DMS 273 (cell line): ENCODE results near the gene GAB3.
A peak's percentile ranks its signal among the peaks of the same experiment; 100 is the strongest.

Experiments used
- DNase-seq: peaks from one replicate; lab custom pipeline; 2025; ENCODE audit not compliant: unreplicated experiment; lab: John Stamatoyannopoulos, UW

Gene GAB3

GRCh38 chrX:154751203-154751668 lies 359 bp upstream of the GAB3 start:
- DNase-seq = peak; percentile 65

- DNase-seq = peak; percentile 61
Measured at GRCh38 chrX:154749856-154750255, 1.0 kb downstream of the GAB3 start.

GRCh38 chrX:154748712-154749339 lies 2.1 kb downstream of the GAB3 start:
- peak; percentile 91 for DNase-seq

DNA sequence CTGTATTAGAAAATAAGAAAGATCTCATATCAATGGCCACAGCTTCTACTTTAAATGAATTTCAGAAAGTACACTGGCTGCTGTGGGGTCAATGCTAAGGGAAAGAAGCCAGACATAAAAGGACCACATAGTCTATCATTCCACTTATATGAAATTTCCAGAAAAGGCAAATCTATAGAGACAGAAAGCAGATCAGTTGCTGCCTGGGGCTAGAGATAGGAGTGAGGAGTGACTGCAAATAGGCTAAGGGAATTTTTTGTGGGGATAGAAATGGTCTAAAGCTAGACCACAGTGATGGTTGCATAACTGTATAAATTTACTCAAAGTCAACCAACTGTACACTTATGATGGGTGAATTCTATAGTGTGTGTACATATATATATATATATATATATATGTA lies 8.3 kb downstream of the GAB3 start:
- no peak for DNase-seq

DNA sequence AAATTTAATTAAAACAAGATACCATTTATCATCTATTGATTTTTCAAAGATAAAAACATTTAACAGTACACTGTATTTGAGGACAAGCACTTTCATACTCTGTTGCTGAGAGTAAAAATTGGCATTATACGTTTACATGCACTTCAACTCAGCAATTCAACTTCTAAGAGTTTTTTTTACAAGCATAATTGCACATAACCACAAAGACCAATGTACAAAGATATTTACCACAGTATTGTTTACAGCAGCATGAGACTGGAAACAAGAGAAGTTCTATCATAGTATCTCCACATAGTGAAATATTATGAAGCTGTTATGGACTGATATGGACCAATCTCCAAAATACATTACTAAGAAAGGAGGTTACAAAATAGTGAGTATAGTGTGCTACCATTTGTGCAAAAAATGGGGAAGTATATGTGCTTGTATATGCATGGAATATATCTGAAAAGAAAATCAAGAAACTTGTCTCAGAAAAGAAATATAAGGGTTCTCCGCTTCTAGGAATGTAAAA lies 10.9 kb downstream of the GAB3 start:
- no peak for DNase-seq

DNA sequence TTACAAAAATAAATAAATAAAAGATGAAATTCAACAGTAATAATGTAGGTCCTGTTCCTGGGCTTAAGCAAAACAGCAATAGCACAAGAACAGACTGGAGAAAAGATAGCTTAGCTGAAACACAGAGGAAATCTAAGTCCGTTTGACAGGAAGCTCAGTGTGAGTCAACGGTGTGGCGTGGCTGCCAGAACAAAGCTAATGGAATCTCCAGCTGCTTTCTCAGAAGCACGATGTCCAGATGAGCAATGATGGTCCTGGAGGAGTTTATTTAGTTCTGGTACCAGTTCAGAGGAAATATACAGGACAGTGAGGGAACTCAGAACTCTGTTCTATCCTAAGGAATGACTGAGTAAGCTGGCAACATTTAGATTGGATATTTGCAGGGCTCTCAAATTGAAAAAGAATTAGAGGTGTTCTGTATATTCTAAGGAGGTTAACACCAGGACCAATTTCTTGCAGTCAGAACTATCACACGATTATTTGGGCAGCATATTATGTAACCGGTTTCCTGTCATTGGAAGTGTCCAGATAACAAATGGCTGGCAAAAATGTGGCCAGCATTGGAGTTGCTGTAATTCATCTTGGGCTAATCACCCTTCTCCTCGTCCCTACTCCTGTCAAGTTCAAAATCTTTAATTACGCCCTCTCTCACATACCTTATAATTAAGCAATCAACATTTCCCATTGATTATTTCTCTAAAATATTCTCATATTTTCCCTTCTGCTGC lies 12.7 kb downstream of the GAB3 start:
- no peak for DNase-seq

GRCh38 chrX:154737136-154737535 lies 13.7 kb downstream of the GAB3 start:
- DNase-seq = no peak

DNA sequence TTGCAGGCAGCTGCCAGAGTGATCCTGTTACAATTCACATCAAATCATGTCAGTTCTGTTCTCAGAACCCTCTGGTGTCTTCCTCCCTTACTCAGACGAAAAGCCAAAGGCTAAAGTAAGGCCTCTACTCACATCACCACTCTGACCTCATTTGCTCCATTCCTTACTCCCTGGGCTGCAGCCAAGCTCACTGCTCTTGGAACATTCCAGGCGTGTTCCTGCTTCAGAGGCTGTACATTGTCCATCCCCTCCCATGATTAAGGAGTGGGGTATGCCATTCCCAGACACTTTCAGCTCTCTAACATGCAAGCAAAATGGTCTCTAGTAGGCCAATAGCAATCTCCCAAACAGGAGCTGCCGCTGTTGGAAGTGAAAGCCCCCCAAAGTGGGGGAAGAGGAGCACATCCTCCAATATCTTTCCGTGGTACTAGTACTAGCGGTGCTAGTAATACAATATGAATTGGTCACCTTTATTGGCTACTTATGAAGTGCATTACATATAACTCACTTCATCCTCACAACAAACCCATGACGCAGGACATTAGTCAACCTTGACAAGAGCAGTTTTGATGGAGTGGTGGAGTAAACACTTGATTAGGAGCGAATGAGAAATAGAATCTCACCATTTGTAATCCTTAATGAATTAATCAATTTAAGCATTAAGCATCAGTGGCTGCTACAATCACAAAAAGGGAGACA lies 15.0 kb downstream of the GAB3 start:
- no peak for DNase-seq

DNA sequence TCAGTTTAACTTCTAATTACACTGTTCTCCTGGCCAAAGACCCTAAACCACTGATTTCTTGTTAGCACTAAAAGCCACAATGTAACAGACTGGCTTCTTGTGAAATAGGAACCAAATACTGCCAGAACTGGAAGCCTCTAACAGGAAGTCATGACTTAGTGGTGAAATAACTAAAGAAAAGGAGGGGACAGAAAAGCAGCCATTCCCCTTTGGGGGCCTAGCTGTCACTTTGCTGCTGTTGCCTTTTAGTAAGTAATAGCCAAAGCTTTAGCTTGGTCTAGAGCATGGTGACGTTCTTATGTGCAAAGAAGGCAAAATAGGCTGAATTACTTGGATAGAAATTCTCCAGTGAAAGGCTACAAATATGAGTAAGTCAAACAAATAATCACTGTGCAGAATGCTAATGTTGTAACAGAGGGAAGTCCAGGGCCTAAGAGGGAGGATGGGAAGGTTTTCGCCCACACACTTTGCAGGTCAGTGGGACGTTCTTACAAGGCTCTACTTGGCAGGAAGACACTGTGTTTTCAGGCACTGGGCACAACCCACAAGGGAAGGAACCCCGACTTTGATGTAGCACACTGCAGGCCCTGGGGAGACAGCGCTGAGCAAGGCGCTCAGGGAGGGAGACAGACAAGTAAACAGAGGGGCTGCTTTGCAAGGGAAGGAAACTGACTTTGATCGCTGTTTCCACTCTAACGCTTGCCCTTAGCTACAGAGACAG lies 16.7 kb downstream of the GAB3 start:
- DNase-seq = no peak

- no peak for DNase-seq
Measured at GRCh38 chrX:154733066-154733425, 17.8 kb downstream of the GAB3 start.

DNA sequence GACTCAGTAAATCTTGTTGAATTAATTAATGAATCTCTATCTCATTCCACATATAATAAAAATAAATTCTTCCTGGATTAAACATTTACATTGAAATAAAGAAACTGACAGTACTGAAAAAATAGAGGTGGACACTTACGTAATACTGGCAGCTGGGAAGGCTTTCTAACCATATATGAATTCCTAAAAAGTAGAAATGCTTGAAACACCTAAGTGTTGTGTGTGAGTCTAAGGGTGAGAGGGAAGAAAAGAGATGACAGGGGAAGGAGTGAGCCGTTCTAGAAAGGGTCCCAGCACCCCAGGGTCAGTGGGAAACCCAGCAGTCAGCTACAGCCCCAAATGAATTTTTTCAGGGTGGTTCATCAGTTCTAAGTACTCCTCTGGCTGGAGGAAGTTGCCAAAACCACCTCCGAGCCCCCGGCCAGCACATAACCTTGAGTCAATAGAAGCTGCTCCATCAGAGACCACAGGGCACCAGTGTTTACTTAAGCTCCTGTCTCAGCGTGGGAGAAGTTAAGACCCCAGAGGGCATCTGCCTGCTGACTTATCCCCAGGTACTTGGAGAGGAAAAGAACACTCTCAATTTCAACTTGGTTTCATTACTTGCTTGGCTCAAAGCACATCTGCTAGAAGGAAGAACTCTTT lies 18.3 kb downstream of the GAB3 start:
- DNase-seq = no peak

DNA sequence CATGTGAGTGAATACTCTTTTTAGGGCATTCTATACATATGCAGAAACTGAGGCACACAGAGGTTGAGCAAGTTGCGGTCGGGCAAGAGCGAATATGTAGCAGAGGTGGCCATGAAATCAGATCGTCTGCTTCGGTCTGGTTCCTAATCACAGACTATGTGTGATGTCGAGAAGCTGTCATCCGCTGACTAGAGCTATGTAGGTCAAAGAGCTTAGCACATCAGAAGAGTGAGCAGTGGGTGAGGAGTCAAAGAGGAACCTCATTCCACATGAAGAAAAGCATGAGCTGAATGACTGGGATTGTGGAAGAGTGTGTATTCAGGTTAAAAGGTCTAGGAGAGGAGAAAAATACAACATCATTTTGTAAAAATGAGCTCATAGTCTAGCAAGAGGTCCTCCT lies 19.0 kb downstream of the GAB3 start:
- DNase-seq = no peak

- no peak for DNase-seq
Measured at GRCh38 chrX:154731184-154731583, 19.7 kb downstream of the GAB3 start.

DNA sequence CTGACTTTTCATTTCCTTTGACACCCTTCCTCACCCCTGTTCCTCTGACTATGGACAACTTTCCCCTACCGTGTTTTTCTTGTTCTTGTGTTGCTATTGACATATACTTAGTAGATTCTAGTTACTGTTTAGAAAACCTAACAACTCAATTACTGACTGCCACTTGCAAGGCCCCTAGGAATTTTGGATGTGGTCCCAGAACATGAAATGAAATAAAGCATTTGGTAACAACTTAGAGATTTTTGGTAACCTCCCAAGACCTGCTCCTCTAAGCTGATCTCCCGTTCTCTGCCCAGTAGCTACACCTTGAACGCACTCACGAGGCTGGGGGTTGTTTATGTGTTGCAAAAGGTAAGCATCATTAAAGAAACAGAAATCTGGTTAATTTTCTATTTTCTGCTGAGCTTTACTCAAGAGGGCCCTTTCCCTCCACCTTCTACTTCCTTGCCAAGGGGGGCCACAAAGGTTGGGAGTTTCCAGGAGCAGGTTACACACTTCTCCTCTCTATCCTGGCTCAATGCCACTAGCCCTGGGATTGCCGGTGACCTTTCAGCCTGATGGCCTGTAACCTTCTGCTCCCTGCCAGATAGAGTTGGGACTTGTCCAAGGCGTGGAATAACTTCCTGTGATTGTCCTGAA lies 20.5 kb downstream of the GAB3 start:
- no peak for DNase-seq

DNA sequence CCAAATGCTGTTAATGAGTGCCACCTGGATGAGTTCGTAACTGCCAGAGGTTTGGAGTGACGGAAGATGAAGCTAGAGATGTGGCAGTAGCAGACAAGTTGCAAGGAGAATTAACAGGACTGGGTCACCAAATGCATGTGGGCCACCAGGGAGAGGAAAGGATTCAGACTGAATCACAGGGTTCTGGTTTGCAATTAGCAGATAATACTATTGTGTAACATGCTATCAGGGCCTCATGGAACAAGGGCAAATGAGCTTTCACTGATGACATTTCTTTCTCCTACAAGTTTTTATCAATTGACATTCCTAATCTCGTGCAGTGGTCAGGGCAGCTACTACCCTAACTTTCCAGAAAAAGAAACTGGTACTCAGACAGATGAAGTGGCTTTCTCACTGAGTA lies 21.4 kb downstream of the GAB3 start:
- DNase-seq = no peak

GRCh38 chrX:154728431-154729190 lies 22.3 kb downstream of the GAB3 start:
- no peak for DNase-seq

- DNase-seq = no peak
Measured at GRCh38 chrX:154727871-154728270, 23.0 kb downstream of the GAB3 start.

- no peak for DNase-seq
Measured at GRCh38 chrX:154727418-154727817, 23.5 kb downstream of the GAB3 start.

DNA sequence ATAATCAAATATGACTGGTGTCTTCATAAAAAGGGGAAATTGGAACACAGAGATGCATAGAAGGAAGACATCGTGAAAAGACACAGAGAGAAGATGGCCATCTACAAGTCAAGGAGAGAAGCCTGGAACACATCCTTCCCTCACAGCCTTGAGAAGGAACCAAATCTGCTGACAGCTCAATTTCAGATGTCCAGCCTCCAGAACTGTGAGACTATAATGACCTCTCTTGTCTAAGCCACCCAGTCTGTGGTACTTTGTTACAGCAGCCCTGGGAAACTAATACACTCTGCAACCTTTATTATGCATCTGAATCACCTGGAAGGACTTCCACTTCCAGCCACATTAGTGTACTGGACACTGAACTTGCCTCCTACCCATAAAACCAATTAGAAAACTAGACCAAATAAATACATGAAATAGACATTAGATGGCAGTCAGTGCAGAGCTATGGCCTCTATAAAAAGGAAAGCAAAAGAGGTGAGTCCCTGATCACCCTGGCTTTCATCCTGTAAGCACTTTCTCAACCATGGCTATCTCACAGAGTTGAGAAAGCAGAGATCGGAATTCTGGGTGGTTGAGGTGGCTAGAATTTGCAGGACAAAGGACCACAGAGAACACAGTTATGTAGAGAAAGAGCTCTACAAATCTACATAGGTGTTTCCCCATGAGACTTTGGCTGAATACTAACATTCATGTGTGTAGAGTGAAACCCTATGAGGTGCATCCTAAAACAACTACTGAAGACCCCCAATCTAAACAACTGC lies 25.7 kb downstream of the GAB3 start:
- DNase-seq = no peak
